Central memory CD4-positive, alpha-beta T cell (primary cell): ENCODE data around the gene RUNX3.

ENCODE experiments used
- DNase-seq: peaks from one replicate; pipeline ENCODE4 v3.0.0; 2022

The RUNX3 gene

GRCh38 chr1:24946861-24947658 lies 17.0 kb upstream of the RUNX3 start:
- DNase-seq: no peak

- DNase-seq: no peak
Observed at GRCh38 chr1:24945354-24946326, 15.6 kb upstream of the RUNX3 start.

GRCh38 chr1:24944318-24944717 lies 14.2 kb upstream of the RUNX3 start:
- no peak for DNase-seq

- DNase-seq: no peak
Observed at GRCh38 chr1:24942789-24943188, 12.7 kb upstream of the RUNX3 start.

GRCh38 chr1:24941564-24941963 lies 11.5 kb upstream of the RUNX3 start:
- DNase-seq: no peak

GRCh38 chr1:24940231-24940630 lies 10.2 kb upstream of the RUNX3 start:
- no peak for DNase-seq

GRCh38 chr1:24939675-24940193 lies 9.7 kb upstream of the RUNX3 start:
- no peak for DNase-seq

GRCh38 chr1:24939040-24939674 lies 9.1 kb upstream of the RUNX3 start:
- no peak for DNase-seq

GRCh38 chr1:24938276-24938675 lies 8.2 kb upstream of the RUNX3 start:
- DNase-seq: no peak

- no peak for DNase-seq
Observed at GRCh38 chr1:24936684-24937083, 6.6 kb upstream of the RUNX3 start.

- DNase-seq: no peak
Observed at GRCh38 chr1:24935615-24936484, 5.8 kb upstream of the RUNX3 start.

GRCh38 chr1:24935196-24935526 lies 5.1 kb upstream of the RUNX3 start:
- no peak for DNase-seq

- DNase-seq: no peak
Observed at GRCh38 chr1:24934310-24935195, 4.5 kb upstream of the RUNX3 start.

GRCh38 chr1:24933468-24933867 lies 3.4 kb upstream of the RUNX3 start:
- DNase-seq: no peak

GRCh38 chr1:24932725-24933294 lies 2.7 kb upstream of the RUNX3 start:
- no peak for DNase-seq

- peak; percentile 57 for DNase-seq
Observed at GRCh38 chr1:24932284-24932683, 2.2 kb upstream of the RUNX3 start.

- no peak for DNase-seq
Observed at GRCh38 chr1:24931468-24932231, 1.6 kb upstream of the RUNX3 start.

- DNase-seq: no peak
Observed at GRCh38 chr1:24931146-24931467, 1.0 kb upstream of the RUNX3 start.

GRCh38 chr1:24929398-24930259 lies 447 bp downstream of the RUNX3 start:
- DNase-seq: peak; percentile 58
